ENCODE results near the gene LUC7L.

- TF ChIP-seq USF2 (IDR thresholded peaks at IDR 0.05; ENCODE audit: borderline replicate concordance, low read depth, low read length) (no peak), ZNF274 (IDR thresholded peaks at IDR 0.05; ENCODE audit: insufficient read depth, insufficient read length) (no peak), POLR2AphosphoS5 (IDR thresholded peaks at IDR 0.05; ENCODE audit: low read length) (no peak), ELK1 (IDR thresholded peaks at IDR 0.05; ENCODE audit: low read depth, low read length) (no peak), REST (IDR thresholded peaks at IDR 0.05; ENCODE audit: low read depth, low read length) (no peak), RAD21 (IDR thresholded peaks at IDR 0.05; ENCODE audit: insufficient read depth, low read depth, low read length) (no peak), POLR2A (IDR thresholded peaks at IDR 0.05; ENCODE audit: low read depth, low read length) (no peak), HDAC2 (IDR thresholded peaks at IDR 0.05) (no peak), NFIC (IDR thresholded peaks at IDR 0.05; ENCODE audit: low read depth, low read length) (no peak), CREM (IDR thresholded peaks at IDR 0.05; ENCODE audit: low read depth) (no peak), ESRRA (IDR thresholded peaks at IDR 0.05; ENCODE audit: low read length) (no peak)
Observed at GRCh38 chr16:276426-277077, 47.3 kb upstream of the LUC7L start.
